Trophoblast cell (in vitro differentiated cells and primary cell): ENCODE data around the gene HHAT.

ENCODE experiments used
- DNase-seq, 2 donors: peaks; one replicate each; pipeline ENCODE4 v3.0.0-alpha.2; 2016
- H2AFZ ChIP-seq: 2 replicates; pipeline ENCODE4 v1.6.1; 2013; ENCODE audit warnings: low read length, moderate library complexity, mild to moderate bottlenecking; ENCODE audit not compliant: insufficient read depth, poor library complexity
- H2AK5ac ChIP-seq: 2 replicates; pipeline ENCODE4 v1.6.1; 2013; ENCODE audit warnings: mild to moderate bottlenecking, low read length
- H2BK120ac ChIP-seq: 2 replicates; pipeline ENCODE4 v1.6.1; 2013; ENCODE audit warnings: low read length, mild to moderate bottlenecking, moderate library complexity; ENCODE audit not compliant: insufficient read depth, poor library complexity
- H2BK12ac ChIP-seq: 2 replicates; pipeline ENCODE4 v1.6.1; 2013; ENCODE audit warnings: mild to moderate bottlenecking, low read length, moderate library complexity
- H2BK5ac ChIP-seq: 2 replicates; pipeline ENCODE4 v1.6.1; 2013; ENCODE audit warnings: low read length, low read depth, moderate library complexity, mild to moderate bottlenecking; ENCODE audit not compliant: poor library complexity
- H3K14ac ChIP-seq: 2 replicates; pipeline ENCODE4 v1.6.1; 2013; ENCODE audit warnings: mild to moderate bottlenecking, low read length
- H3K18ac ChIP-seq: 2 replicates; pipeline ENCODE4 v1.6.1; 2013; ENCODE audit warnings: mild to moderate bottlenecking, low read length
- H3K23ac ChIP-seq: 2 replicates; pipeline ENCODE4 v1.6.1; 2013; ENCODE audit warnings: low read length
- H3K27ac ChIP-seq: 2 replicates; pipeline ENCODE4 v1.5.1; 2013; ENCODE audit warnings: low read depth, mild to moderate bottlenecking, inconsistent platforms, low read length, moderate library complexity
- H3K27me3 ChIP-seq: 2 replicates; pipeline ENCODE4 v1.6.1; 2013; ENCODE audit warnings: inconsistent platforms, mild to moderate bottlenecking, low read length, moderate library complexity; ENCODE audit not compliant: insufficient read depth
- H3K36me3 ChIP-seq, 2 experiments: 1 replicate in 1 of 2; 2 replicates in 1 of 2; pipeline ENCODE4 v1.6.1; 2013; ENCODE audit warnings: low read length in 2 of 2, mild to moderate bottlenecking in 2 of 2, moderate library complexity in 1 of 2; ENCODE audit not compliant: insufficient read depth in 2 of 2, control insufficient read depth in 1 of 2
- H3K4ac ChIP-seq: 2 replicates; pipeline ENCODE4 v1.6.1; 2013; ENCODE audit warnings: low read depth, mild to moderate bottlenecking, low read length, moderate library complexity
- H3K4me1 ChIP-seq, 2 experiments: 1 replicate in 1 of 2; 2 replicates in 1 of 2; pipeline ENCODE4 v1.6.1; 2013; ENCODE audit warnings: low read length in 2 of 2, mild to moderate bottlenecking in 2 of 2, moderate library complexity in 1 of 2; ENCODE audit not compliant: insufficient read depth in 2 of 2, control insufficient read depth in 1 of 2
- H3K4me2 ChIP-seq: 2 replicates; pipeline ENCODE4 v1.6.1; 2013; ENCODE audit warnings: inconsistent platforms, mild to moderate bottlenecking, low read length, moderate library complexity
- H3K4me3 ChIP-seq: 2 replicates; pipeline ENCODE4 v1.5.1; 2013; ENCODE audit warnings: mild to moderate bottlenecking, low read depth, low read length, inconsistent platforms
- H3K79me1 ChIP-seq: one replicate; pipeline ENCODE4 v1.6.1; 2013; ENCODE audit warnings: low read length
- H3K79me2 ChIP-seq: 2 replicates; pipeline ENCODE4 v1.6.1; 2013; ENCODE audit warnings: low read length, mild to moderate bottlenecking; ENCODE audit not compliant: control insufficient read depth, insufficient read depth, poor library complexity
- H3K9ac ChIP-seq: 2 replicates; pipeline ENCODE4 v1.6.1; 2013; ENCODE audit warnings: mild to moderate bottlenecking, low read length
- H3K9me3 ChIP-seq: 2 replicates; pipeline ENCODE4 v1.6.1; 2013; ENCODE audit warnings: low read depth, mild to moderate bottlenecking, control low read depth, inconsistent platforms, low read length; ENCODE audit not compliant: insufficient read depth
- H4K12ac ChIP-seq: 2 replicates; pipeline ENCODE4 v1.6.1; 2013; ENCODE audit warnings: low read depth, mild to moderate bottlenecking, low read length, moderate library complexity
- H4K8ac ChIP-seq: 2 replicates; pipeline ENCODE4 v1.6.1; 2013; ENCODE audit warnings: low read depth, mild to moderate bottlenecking, low read length, moderate library complexity
- H4K91ac ChIP-seq: one replicate; pipeline ENCODE4 v1.6.1; 2013; ENCODE audit warnings: low read depth, mild to moderate bottlenecking, low read length, moderate library complexity
- WGBS: extraction: QIAGEN DNeasy Blood & Tissue Kit; methylation state at CpG from one replicate; pipeline ENCODE4 v1.1.7; 2013; ENCODE audit warnings: missing lambda C conversion rate; ENCODE audit not compliant: insufficient read length, insufficient coverage; ENCODE audit errors: extremely low coverage; 5-methylcytosine and 5-hydroxymethylcytosine counted together

The HHAT gene

DNA sequence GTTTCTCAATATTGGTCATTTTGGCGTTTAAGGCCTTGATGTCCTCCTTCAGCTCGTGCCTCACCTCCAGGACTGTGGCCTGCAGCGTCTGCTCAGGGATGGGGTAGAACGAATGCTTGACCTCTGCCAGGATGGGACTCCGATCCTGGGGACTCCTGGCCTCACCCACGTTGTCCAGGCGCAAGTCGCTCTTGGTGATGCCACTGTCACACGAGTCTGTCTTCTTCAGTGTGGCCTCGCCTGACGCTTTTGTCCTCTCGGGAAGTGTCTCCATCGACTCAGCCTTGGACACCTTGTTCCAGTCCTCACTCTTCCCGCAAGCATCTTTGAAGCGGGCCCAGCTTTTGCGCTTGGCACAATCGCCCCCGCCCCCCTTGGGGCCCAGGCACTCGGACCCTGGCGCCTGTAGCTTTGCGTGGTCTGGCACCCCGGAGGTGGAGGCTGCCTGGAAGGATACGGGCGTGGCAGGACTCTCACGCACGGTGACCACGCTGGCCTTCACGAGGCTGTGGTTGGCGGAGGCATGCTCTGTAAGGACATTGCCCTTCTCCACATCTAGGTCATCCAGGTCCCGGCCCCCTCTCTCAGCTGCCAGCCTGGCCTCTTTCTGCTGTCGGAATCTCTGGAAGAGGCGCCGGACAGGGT, 354.8 kb downstream of the HHAT start:
- no peaks in the 10 kb centered on the region for H3K79me1 ChIP-seq
- no peak overlapping the region for H3K9ac ChIP-seq
- WGBS = no CpG with 5 or more reads among the region's 33 CpGs
- no peak overlapping the region for H3K4me2 ChIP-seq
- no peak overlapping the region for H4K12ac ChIP-seq
- H3K9me3 ChIP-seq = peaks cover 2% of the 10 kb centered on the region
- no peaks in the 10 kb centered on the region for H3K4me1 ChIP-seq
- no peak overlapping the region for H3K4ac ChIP-seq
- H2AFZ ChIP-seq = no peak overlapping the region
- no peaks in the 10 kb centered on the region for H3K36me3 ChIP-seq
- no peaks in the 10 kb centered on the region for H3K27me3 ChIP-seq
- no peak overlapping the region for H2BK120ac ChIP-seq
- DNase-seq = no peak
- no peak overlapping the region for H2AK5ac ChIP-seq
- H2BK12ac ChIP-seq = no peak overlapping the region
- H2BK5ac ChIP-seq = no peak overlapping the region
- H3K79me2 ChIP-seq = no peaks in the 10 kb centered on the region
- no peak overlapping the region for H4K8ac ChIP-seq
- H3K18ac ChIP-seq = no peak overlapping the region
- no peak overlapping the region for H3K27ac ChIP-seq
- H3K4me3 ChIP-seq = peak overlapping the region; percentile 8
- no peak overlapping the region for H4K91ac ChIP-seq
- H3K14ac ChIP-seq = no peak overlapping the region
- no peak overlapping the region for H3K23ac ChIP-seq

DNA sequence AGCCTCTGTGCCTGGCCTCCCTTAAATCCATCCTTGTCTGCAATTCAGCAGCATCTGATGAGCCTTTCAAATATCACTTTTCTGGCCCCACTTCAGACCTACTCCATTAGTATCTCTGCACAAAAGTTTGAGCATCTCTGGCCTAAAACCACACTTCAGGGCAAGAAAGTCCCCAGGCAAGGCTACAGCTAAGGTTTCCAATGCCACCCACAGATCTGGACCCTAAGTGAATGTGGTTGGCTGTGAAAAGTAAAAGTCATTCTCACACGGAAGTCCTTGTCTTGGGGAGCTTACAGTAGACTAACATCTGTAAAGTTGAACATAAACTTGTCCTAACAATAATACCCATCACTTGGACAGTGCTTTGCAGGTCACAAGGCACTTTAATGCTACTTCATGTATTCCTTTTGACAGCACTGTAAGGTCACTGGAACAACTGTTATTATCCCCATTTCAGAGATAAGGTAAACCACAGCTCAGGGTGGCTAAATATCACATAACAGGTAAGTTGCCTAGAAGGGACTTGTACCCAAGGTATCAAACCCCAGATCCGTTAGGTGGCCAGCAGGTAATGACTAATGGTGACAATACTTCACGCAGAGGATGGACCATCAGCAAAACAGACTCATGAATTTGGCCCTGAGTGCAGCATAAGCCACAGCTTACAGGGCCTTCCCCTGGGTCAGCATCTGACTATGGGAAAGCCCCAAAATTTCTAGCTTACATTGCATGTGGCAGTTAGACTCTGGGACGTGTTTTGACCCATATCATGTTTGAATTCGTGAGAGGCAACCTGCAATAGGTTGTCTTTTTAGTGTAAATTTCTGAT, 356.0 kb downstream of the HHAT start:
- Histone ChIP-seq H2AFZ (no peak overlapping the region), H3K14ac (no peak overlapping the region), H3K79me1 (no peaks in the 10 kb centered on the region), H3K79me2 (no peaks in the 10 kb centered on the region), H3K9ac (no peak overlapping the region), H4K12ac (no peak overlapping the region), H3K4me3 (no peak overlapping the region), H2AK5ac (no peak overlapping the region), H4K91ac (no peak overlapping the region), H3K27ac (no peak overlapping the region), H3K27me3 (no peaks in the 10 kb centered on the region), H3K23ac (no peak overlapping the region), H3K4ac (no peak overlapping the region), H3K18ac (no peak overlapping the region), H3K9me3 (peaks cover 2% of the 10 kb centered on the region), H2BK12ac (no peak overlapping the region), H4K8ac (no peak overlapping the region), H3K36me3 (no peaks in the 10 kb centered on the region), H2BK120ac (no peak overlapping the region), H3K4me2 (no peak overlapping the region), H3K4me1 (no peaks in the 10 kb centered on the region), H2BK5ac (no peak overlapping the region)
- DNase-seq = no peak
- no CpG with 5 or more reads among the region's 5 CpGs for WGBS

DNA sequence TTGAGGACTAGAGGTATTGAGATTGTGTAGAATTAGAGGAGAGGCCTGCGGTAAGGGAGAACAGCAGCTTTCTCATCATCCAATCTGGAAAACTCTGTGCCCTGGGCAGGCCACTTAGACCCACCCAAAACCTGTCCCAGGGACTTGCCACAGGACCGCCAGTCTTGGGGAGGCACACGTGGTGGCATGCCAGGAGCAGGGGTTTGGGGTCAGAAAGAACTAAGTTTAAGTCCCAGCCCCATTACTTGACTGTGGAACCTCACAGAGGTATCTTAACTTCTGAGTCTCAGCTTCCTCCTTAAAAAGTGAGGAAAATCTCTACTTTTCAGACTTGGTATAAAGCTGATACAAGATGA, 356.6 kb downstream of the HHAT start:
- Histone ChIP-seq H4K12ac (no peak overlapping the region), H3K14ac (no peak overlapping the region), H3K9ac (no peak overlapping the region), H3K27ac (no peak overlapping the region), H2BK5ac (no peak overlapping the region), H4K8ac (no peak overlapping the region), H2AK5ac (no peak overlapping the region), H4K91ac (no peak overlapping the region), H3K9me3 (peaks cover 2% of the 10 kb centered on the region), H2BK120ac (no peak overlapping the region), H2BK12ac (no peak overlapping the region), H3K4ac (no peak overlapping the region), H3K4me2 (no peak overlapping the region), H3K79me2 (no peaks in the 10 kb centered on the region), H2AFZ (no peak overlapping the region), H3K4me1 (no peaks in the 10 kb centered on the region), H3K79me1 (no peaks in the 10 kb centered on the region), H3K4me3 (no peak overlapping the region), H3K36me3 (no peaks in the 10 kb centered on the region), H3K27me3 (no peaks in the 10 kb centered on the region), H3K18ac (no peak overlapping the region), H3K23ac (no peak overlapping the region)
- no peak for DNase-seq
- WGBS = no CpG with 5 or more reads among the region's 3 CpGs

DNA sequence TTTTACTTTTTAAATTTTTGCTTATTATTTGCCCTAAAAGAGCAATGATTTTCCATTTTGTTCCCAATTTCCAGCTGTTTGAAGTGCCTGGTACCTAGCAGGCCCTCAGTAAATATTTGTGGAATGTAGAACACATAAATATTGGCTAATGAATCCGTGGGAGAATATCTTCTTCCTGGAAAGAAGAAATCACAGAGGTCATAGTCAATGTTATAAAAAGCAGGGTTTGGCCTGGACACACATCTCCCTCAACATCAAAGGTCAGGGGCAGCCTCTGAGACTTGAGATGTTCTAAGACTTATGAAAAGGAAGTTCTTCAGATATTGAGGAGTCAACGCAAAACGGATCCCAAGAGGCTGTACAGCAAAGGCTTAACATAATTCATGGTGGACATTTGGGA, 358.1 kb downstream of the HHAT start:
- Histone ChIP-seq H3K4ac (no peak overlapping the region), H3K9ac (no peak overlapping the region), H2BK12ac (no peak overlapping the region), H3K18ac (no peak overlapping the region), H4K12ac (no peak overlapping the region), H3K4me2 (no peak overlapping the region), H2AFZ (no peak overlapping the region), H3K23ac (no peak overlapping the region), H3K14ac (no peak overlapping the region), H3K4me3 (no peak overlapping the region), H3K79me1 (no peaks in the 10 kb centered on the region), H4K8ac (no peak overlapping the region), H3K36me3 (no peaks in the 10 kb centered on the region), H4K91ac (no peak overlapping the region), H3K27me3 (no peaks in the 10 kb centered on the region), H3K4me1 (no peaks in the 10 kb centered on the region), H3K27ac (no peak overlapping the region), H2BK120ac (no peak overlapping the region), H3K79me2 (no peaks in the 10 kb centered on the region), H2AK5ac (no peak overlapping the region), H3K9me3 (peaks cover under 1% of the 10 kb centered on the region), H2BK5ac (no peak overlapping the region)
- no peak for DNase-seq
- WGBS = no CpG with 5 or more reads among the region's 3 CpGs
